ENCODE results near the gene NR2F1-AS1.

GRCh38 chr5:93576994-93577853 is 3.8 kb downstream of the NR2F1-AS1 start:
- TF ChIP-seq POLR2A (IDR thresholded peaks at IDR 0.05), result no peak
- TF ChIP-seq CTCF (IDR thresholded peaks at IDR 0.05), result no peak
